Activated CD4-positive, alpha-beta T cell treated with anti-CD3 and anti-CD28 coated beads for 24 hours (primary cell): ENCODE data around the gene DENND6B.
A peak's percentile ranks its signal among the peaks of the same experiment; 100 is the strongest.
"Not testable (repeated sequence)": the region's sequence is repeated elsewhere in the genome, so short reads cannot be mapped to it uniquely, and the experiment has no call there.

Experiments
- DNase-seq, 2 donors: peaks; one replicate each; pipeline ENCODE4 v3.0.0-alpha.2; 2020; ENCODE audit warnings: low read depth in 2 of 2

DENND6B gene

DNA sequence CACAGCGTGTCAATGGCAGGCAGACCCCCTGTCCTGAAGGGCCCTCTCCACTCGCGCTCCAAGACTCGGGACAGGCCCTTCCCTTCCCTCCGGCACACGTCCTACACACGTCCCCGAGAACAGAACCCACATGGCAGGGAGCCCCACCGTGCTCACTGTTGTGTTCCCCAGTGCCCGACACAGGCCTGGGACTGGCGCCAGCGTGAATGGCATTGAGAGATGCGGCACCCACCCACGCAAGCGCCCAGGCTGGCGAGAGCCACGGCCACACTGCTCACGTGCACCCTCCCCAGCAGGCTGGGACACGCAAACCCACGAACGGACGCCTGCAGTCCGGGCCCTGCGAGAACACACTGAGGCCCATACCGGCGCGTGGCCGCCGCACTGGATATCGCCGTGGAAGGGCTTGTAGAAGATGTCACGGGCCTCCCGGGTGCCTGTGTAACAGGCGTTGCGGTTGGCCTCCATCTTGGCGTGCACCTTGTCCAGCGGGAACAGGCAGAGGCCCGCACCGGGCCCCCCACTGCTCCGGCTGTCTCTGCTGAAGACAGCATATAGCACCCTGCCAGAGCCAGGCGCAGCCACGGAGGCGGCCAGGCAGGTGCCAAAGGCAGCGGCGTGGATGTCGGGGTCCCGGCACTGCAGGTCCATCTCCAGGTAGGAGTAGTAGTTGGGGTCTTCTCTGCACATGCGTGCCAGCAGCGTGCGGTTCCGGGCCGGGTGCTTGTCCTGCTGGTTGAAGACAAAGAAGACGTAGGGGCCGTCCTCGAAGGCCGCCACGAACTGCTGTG lies 37.5 kb downstream of the DENND6B start:
- no peak for DNase-seq

DNA sequence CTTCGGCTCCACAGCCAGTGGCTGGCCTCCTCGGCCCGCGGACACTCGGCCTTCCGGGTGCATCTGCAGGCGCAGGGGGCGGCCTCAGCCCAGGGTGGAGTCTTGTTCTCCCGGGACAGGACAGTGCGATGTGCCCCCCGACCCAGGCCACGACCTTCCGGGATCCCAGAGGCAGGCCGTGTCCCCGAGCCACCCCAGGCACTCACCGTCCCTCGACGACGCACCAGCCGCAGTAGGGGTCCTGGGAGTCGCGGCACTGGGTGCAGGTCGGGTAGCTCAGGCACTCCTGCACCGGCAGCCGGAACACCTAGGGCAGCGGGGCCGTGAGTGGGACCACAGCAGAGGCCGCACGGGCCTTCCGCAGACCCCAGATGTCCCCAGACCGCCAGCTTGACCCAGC lies 39.1 kb downstream of the DENND6B start:
- no peak for DNase-seq

DNA sequence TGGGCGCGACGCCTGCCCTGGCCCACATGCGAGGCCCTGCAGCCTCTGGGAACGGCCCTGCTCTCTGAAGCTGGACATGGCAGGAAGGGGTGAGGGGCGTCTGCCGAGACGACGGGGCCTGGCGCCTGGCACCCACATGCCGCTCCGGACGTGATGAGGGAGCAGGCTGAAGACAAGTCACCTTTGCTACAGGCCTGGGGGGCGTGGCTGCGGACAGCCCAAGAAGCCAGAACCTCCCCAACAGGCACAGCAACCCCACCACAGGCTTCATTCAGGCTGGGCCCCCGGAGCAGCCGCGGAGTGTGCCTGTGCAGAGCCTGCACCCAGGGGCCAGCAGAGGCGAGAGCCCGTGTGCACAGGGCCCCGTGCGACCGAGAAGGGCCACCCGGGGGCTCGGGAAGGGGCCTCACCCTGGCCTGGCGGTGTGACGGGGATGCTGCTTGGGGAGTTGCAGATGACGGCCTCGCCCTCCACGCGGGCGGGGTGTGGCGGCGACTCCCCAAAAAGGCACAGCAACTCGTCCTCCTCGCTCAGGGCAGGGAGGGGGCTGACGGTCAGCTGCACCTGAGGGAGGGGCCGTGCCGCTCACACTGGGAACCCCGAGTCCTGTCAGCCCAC lies 40.0 kb downstream of the DENND6B start:
- no peak for DNase-seq

DNA sequence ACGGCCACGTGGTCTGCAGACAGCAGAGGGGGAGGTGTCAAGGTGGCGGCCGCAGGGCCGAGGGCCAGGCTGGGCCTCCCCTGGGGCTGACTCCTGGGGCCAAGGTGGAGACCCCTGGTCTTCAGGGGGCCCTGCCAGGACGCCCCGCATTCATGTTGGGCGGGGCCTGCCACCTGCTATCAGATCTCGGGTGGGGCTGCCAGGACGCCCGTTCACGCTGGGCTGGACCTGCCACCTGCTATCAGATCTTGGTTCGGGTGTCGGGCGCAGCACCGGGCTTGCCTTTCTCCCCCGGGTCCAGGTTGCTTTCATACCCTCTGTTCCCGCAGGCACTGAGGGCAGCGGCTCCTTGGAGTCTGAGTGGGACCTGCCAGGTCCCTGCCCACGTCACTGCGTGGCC lies 40.5 kb downstream of the DENND6B start:
- no peak for DNase-seq

DNA sequence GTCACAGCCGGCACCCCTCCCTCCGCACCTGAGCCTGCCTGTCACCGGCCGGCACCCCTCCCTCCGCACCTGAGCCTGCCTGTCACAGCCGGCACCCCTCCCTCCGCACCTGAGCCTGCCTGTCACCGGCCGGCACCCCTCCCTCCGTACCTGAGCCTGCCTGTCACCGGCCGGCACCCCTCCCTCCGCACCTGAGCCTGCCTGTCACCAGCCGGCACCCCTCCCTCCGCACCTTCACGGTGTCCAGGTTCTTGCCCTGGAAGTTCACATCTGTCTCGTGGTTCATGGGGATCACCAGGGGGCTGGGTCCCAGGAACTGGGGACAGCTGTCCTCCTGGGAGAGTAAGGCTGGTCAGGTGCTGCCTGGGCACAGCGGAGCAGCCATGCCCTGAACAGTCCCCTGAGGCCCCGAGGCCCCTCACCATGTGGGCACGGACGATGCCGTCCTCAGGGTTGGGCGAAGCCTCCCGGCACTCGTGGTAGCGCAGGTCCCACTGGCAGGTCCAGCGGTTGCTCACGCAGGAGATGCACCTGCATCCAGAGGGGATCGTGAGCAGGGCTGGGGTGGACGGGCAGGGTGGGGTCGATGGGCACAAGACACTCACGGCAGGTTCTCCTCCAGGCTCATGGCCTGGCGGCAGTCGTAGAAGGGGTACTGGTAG lies 41.1 kb downstream of the DENND6B start:
- DNase-seq, result no peak

DNA sequence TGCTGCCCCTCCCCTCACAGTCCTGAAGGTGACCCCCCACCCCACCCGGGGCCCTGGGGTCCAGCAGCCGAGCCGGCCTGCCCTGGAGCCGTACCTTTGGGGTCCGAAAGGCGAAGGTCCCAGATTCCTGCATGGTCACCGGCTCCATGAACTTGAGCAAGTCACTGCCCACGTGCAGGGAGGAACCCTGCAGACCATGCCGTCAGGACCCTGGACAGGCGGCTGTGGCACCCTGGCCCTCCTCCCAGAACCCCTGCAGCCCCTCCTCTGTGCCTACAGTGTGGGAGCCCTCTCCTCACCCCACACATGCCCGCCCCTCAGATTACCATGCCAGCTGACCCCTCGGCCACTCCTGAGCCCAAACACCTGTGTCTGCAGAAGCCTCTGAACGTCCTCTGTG lies 42.3 kb downstream of the DENND6B start:
- no peak for DNase-seq

DNA sequence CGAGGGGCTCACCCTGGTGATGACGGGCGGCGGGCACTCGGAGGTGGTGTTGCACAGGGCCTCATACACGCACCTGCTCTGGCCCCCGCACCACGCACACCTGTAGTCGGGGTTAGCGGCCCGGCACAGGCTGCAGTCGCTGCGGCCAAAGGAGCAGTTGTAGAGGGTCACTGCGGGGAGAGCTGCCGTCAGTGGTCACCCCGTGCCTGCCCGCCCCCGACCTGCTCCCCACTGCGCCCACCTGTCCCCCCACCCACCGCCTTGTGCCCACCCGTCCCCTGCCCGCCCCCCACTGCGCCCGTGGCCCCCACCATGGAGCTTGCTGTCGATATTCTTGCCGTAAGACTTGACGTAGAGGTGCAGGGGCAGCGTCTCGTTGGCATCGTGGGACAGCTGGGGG lies 43.0 kb downstream of the DENND6B start:
- no peak for DNase-seq

DNA sequence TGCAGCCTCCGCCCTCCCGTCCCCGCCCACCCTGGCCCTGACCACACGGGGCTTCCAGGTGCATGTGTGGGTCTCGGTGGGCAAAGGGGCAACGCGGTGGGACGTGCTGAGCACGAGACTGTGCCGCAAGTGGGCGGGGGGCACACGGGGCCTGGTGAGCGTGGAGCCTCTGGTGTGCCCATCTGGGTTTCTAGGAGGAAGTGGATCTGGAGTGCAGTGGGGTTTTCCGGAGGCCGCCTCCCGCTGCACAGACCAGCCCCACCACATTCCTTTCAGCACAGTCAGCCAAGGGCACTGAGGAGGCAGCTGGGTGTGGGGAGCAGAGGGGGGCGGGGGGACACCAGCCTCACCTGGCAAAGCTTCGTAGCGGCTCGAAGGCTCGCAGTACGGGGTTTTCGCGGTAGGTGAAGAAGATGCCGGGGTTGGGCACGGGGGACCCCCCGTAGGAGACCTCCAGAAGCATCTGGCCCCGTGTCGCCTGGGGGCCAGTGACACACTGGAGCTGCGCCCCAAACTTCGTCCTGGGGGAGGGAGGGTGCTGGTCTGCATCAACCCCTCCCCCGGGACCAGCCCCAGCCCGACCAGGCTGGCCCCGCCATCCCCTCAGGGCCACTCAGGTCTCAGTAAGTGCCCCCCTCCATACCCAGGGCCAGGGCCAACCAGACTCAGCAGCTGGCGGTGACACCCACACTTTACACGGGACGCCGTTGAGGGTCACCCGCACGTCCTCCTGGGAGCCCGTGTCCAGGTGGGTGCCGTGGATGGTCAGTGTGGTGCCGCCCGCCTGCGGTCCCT lies 44.3 kb downstream of the DENND6B start:
- DNase-seq, result no peak

DNA sequence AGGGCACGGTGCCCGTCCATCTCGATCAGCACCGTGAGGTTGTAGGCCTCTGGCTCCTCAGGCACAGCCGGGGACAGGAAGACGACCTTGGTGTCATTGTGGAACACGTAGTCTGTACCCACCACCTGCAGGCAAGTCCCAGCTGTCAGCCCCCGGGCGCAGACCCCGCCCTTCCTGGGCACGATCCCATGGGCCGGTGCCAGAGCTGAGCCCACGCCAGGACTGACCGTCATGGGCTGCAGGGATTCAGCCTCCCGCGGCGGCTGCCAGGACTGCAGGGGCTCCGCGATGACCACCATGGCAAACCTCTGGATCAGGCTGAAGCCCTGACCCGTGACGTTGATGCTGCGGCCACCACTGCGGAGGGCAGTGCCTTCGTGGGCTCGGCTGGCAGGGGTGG lies 44.9 kb downstream of the DENND6B start:
- DNase-seq, result no peak

DNA sequence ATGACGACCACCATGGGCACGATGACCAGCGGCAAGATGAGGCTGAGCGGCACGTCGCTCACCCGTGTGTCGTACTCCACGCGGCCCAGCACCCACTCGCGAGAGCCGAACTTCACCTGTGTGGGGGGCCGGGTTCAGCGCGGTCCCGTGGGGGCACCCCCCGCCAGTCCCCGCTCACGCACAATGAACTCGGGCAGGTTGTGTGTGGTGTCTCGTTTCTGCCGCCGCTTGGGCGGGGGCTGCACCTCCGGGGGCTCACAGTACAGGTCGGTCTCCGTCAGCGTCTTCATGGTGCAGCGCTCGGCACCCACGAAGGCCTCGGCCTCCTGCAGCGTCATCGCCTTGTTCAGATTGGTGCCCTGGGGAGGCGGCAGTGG lies 45.4 kb downstream of the DENND6B start:
- no peak for DNase-seq

DNA sequence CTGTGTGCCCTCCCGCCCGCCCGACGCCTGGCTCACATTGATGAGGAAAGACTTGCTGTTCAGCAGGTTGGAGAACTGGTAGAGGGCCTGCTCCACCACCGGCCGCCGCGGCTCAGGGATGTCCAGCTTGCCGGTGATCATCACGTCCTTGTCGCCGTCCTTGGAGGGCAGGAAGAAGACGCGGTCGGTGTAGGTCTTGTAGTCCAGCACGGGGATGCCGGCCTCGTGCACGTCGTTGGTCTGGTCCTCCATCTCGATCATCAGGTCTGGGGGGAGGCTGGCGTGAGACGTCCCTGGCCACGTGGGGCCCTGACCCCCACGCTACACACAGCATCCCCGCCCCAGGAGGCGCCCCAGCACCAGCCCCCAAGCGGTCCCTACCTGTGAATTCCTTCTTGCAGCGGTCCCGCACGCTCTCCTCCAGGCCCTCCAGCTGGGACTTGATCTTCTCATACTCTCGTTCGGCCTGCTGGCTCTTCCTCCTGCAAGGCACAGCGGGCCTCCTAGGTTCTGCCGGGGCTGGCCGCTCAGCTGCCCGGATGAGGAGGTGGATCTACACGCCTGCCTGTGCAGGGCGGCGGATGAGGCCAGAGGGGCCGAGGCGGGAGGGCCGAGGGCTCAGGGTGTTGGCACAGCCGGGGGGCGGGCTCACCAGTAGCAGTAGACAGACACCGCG lies 46.0 kb downstream of the DENND6B start:
- no peak for DNase-seq

DNA sequence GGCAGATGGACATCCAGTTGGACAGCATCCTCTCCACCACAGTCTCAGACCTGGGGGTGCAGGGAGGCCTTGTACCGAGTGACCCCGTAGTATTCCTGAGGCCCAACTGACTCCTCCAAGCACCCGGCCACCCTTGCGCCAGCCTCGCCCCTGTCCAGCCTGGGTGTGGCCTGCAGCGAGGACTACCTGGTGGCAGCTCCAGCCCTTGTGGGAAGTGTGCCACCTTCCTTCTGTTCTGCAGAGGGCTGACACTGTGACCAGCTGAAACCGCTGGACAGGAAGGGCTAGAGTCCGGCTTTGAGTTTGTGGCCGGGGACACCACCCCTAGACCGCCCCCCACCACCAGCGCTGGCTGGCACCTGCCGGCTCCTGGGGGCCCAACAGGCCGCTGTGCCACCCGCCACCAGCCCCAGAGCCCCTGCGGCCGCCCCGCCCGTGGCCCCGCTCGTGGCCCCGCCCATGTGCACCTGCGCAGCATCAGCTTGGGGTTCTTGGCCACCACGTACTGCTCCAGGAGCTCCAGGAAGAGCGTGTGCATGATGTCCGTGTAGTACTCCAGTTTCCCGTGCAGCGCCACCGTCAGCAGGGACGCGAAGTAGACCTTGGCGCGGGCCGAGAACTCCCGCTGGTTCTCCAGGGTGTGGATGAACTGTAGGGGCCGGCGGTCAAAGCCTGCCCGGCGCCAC lies 46.6 kb downstream of the DENND6B start:
- no peak for DNase-seq

DNA sequence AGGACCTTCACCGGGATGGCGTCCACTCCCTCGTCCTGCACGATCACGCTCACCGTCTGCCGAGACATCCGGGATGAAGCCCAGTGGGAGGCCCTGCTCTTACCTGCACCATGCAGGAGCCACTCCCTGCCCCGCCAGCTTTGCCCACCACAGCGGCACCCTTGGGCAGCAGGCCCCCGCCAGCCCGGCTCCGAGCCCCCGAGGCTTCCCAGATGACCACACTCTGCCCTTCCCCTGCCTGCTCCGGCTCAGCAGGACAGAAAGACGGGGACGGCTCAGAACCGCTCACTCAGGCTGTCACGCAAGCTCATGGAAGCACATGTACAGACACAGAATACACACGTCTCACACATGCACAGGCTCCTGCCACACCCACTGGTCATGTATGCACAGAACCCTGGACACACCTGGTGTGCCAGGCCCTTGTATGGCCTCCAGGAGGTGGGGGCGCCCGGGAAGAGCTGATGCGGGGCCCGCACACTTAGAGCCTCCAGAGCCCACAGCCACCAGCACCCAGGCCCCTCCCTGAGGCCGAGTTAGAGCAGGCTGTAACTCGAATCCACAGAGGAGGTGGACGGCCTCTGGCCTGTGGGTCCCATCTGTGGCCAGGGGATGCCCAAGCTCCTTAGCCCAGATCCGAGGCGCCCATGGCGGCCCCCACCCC lies 47.7 kb downstream of the DENND6B start:
- DNase-seq, result no peak

DNA sequence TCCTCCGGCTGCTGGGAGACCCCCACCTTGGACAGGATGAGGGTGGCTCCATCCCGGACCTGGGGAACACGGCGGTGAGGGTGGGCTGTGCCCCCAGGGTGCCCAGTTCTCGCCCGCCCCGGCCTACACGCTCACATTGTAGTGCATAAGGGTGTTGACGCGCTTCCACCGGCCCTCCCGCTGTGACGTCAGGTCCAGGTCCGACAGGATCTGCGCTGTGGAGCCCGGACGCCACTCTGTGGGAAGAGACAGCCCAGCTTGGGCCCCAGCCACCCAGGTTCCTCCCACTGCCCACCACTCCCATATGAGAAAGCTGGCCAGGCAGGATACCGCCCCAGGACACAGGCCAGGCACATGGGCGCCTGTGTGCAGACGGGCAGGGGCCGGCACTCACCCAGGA lies 48.4 kb downstream of the DENND6B start:
- DNase-seq, result no peak

DNA sequence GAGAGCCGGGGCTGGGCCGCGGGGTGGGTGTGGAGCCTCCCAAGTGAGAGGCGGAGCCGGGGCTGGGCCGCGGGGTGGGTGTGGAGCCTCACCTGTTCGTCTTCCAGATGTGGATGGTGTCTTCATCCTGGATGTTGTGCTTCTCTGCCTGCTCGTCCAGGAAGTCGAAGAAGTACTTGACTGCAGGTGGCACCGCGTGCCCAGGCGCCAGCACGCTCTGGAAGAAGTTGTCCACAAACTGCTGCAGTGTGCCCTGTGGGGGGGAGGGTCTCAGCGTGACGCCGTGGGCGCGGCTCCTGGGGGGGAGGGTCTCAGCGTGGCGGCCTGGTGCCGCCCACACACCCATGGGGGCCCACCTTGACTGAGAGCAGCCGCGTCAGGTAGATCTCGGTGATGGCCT lies 49.1 kb downstream of the DENND6B start:
- DNase-seq, result no peak

DNA sequence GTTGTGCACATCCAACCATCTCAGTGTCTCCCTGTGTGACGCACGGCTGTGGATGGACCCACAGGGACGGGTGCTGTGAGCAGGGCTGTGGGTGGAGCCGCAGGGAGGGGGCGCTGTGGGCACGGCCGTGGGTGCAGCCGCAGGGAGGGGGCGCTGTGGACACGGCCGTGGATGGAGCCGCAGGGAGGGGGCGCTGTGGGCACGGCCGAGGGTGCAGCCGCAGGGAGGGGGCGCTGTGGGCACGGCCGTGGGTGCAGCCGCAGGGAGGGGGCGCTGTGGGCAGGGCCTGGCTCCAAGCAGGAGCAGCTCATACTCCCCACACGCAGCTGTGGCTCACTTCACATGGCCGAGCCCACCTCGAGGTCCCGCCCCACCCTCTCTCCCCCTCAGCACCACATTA lies 50.7 kb downstream of the DENND6B start:
- peak in 1 of 2 donors; percentile 35 for DNase-seq

DNA sequence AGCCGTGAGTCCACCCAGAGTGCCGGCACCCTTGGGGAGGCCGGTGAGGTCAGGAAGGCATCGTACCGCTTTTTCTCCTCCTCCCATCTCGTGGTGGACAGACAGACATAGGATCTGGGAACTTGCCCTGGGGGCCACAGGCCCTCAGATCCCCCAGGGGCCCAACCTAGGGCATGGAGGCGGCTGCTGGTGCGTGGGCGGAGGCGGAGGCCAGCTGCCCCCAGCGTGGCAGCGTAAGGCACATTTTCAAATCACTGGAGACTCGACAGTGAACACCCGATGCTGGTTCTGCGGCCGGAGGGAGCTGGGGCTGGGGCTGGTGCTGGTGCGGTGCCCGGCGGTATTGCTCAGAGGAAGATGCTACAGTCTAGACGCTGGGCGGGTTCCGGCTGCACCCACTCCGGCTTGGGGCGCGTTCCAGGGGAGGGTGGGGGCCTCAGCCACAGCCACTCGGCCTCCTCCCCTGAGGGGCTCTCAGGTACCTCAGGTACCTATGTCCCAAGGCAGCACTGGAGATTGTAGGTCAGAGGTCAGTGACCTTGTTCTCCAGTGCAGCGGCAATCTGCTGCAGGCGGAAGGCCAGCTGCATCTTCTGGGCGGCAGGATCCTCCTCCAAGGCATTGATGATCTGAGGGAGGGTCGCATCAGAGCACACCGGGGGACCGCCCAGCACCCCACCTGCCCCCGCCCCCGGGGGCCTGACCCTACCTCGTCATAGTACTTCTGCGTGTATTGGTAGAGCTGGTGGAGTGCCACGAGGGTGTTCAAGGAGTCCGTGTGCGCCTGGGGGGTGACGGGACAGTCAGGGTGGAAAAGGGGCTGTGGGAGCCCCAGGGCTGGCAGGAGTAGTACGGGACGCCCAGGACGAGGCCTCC lies 51.4 kb downstream of the DENND6B start:
- no peak for DNase-seq

DNA sequence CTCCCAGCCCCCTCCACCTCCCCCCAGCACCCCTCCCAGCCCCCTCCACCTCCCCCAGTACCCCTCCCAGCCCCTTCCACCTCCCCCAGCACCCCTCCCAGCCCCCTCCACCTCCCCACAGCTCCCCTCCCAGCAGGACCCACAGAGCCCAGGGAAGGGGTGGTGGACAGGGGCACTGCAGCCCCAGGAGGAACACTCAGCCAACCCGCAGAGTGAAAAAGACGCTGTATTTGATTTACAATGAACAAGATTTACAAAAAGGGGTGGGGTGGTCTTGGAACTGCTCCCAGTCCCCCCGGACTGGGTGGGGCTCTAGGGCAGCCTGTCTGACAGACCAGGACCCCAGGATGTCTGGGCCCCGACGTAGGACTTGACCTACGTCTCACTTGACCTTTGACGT lies 52.0 kb downstream of the DENND6B start:
- no peak for DNase-seq

DNA sequence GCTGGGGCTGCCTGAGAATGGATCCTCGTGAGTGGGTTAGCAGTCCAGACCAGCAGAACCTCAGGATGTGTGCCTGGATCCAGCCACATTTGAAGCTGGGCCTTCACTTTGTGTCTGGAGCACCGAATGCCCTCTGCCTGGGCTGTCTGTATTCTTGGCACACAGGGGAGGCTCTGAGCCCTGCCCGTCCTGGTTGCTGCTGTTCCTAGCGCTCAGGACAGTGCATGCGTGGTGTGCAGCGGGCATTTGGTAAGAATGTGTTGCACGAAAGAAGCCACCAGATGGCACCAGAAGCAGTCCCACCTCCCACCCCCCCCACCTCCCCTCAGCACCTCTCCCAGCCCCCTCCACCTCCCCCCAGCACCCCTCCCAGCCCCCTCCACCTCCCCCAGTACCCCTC lies 52.5 kb downstream of the DENND6B start:
- no peak for DNase-seq

DNA sequence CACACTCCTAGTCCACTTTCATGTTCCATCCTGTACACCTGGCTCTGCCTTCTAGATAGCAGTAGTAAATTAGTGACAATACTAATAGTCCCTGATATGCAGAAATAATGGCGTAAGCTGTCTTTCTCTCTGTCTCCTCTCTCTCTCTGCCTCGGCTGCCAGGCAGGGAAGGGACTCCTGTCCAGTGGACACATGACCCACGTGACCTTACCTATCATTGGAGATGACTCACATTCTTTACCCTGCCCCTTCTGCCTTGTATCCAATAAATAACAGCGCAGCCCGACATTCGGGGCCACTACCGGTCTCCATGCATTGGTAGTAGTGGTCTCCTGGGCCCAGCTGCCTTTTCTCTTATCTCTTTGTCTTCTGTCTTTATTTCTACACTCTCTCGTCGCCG lies 53.0 kb downstream of the DENND6B start:
- DNase-seq, result not testable (repeated sequence)
